ENCODE measurements around the gene OR56A4. TPM values are rescaled to one million over a fixed set of nuclear protein-coding genes. Genes with fewer than 3 reads are reported as not detected.
A peak's percentile ranks its signal among the peaks of the same experiment; 100 is the strongest.

OR56A4 gene
- polyA plus RNA-seq, 3 donors: not detected

DNA sequence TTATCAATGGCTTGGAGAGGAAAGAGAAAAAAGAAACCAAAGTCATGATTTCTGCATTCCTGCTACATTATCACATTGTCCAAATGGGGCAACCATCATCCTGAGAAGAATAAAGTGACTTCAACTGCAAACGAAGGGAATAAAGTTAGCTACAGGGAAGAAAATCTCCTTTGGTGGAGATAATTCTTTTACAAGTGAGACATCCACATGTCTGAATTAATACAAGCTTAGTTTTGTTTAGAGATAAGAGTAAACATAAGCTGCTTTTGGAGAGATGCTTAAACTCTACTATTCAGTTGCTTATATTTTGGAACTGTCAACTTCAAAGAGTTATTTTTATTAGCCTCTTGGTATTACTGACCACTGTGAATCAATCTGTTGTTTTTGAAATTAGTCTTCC is 19.9 kb downstream of the OR56A4 start, which contains the start of gene OR52L1:
OR52L1 (minus strand) TSS at position 101 of the 400 bp plus-strand sequence; CDS start at position 46, 55 bp downstream.
- peaks cover 0 to 6% of the 10 kb centered on the region in 2 donors for H3K9me3 ChIP-seq (replicated peaks in 1 of 2; ENCODE audit: control insufficient read depth in 1 of 2, insufficient read depth in 1 of 2, low read length in 2 of 2)
- Mint-ChIP-seq H3K9me3 (peaks cover under 1 to 6% (median 4%) of the 10 kb centered on the region in 7 donors), H3K27ac (no peak within 1 kb of the TSS), H3K4me1 (no peaks in the 10 kb centered on the region), H3K27me3 (ENCODE audit: low read depth in 3 of 3) (peaks cover 6 to 21% (median 14%) of the 10 kb centered on the region in 3 donors), H3K36me3 (no peaks in the 10 kb centered on the region), H3K4me3 (peak within 1 kb of the TSS in 1 of 2 donors; percentile 6)
- no peaks in the 10 kb centered on the region for H4K20me1 ChIP-seq (ENCODE audit: insufficient read depth, low read length)
- TF ChIP-seq CTCF (IDR thresholded peaks at IDR 0.05): no peak
- DNase-seq: no peak
- H3K27ac ChIP-seq (ENCODE audit: low read depth in 1 of 2, low read length in 2 of 2): no peak within 1 kb of the TSS
- no peaks in the 10 kb centered on the region for H3K79me2 ChIP-seq (ENCODE audit: insufficient read depth, low read length)
- intact Hi-C loops (cut with micrococcal nuclease): no loop called here
- no peak within 1 kb of the TSS for H3K9ac ChIP-seq (ENCODE audit: insufficient read depth, low read length, poor library complexity, severe bottlenecking)
- no CpG with 5 or more reads among the region's 1 CpG for WGBS (ENCODE audit: insufficient coverage)
- H2AFZ ChIP-seq (ENCODE audit: insufficient read depth, low read depth, low read length, poor library complexity, severe bottlenecking): no peak within 1 kb of the TSS
- no peak within 1 kb of the TSS for H3K4me3 ChIP-seq (replicated peaks in 1 of 3; ENCODE audit: low read depth in 2 of 3, low read length in 3 of 3)
- no peaks in the 10 kb centered on the region for H3K36me3 ChIP-seq (replicated peaks in 1 of 2; ENCODE audit: control insufficient read depth in 1 of 2, insufficient read depth in 2 of 2, low read length in 2 of 2)
- H3K4me2 ChIP-seq (replicated peaks; ENCODE audit: extremely low read depth, low read length, poor library complexity, severe bottlenecking): no peak within 1 kb of the TSS
- H3K27me3 ChIP-seq (ENCODE audit: control insufficient read depth in 2 of 2, insufficient read depth in 2 of 2, low read length in 2 of 2): peaks cover 12 to 17% of the 10 kb centered on the region in 2 donors
- no peaks in the 10 kb centered on the region for H3K4me1 ChIP-seq (ENCODE audit: control insufficient read depth in 1 of 2, insufficient read depth in 2 of 2, low read length in 2 of 2)

- Histone ChIP-seq H3K9ac (ENCODE audit: insufficient read depth, low read length, poor library complexity, severe bottlenecking) (no peak overlapping the region), H3K79me2 (ENCODE audit: insufficient read depth, low read length) (no peaks in the 10 kb centered on the region), H2AFZ (ENCODE audit: insufficient read depth, low read depth, low read length, poor library complexity, severe bottlenecking) (no peak overlapping the region), H3K4me3 (replicated peaks in 1 of 3; ENCODE audit: low read depth in 2 of 3, low read length in 3 of 3) (no peak overlapping the region), H4K20me1 (ENCODE audit: insufficient read depth, low read length) (no peaks in the 10 kb centered on the region), H3K4me1 (ENCODE audit: control insufficient read depth in 1 of 2, insufficient read depth in 2 of 2, low read length in 2 of 2) (no peaks in the 10 kb centered on the region), H3K9me3 (replicated peaks in 1 of 2; ENCODE audit: control insufficient read depth in 1 of 2, insufficient read depth in 1 of 2, low read length in 2 of 2) (peaks cover 0 to 8% of the 10 kb centered on the region in 2 donors), H3K4me2 (replicated peaks; ENCODE audit: extremely low read depth, low read length, poor library complexity, severe bottlenecking) (no peak overlapping the region), H3K36me3 (replicated peaks in 1 of 2; ENCODE audit: control insufficient read depth in 1 of 2, insufficient read depth in 2 of 2, low read length in 2 of 2) (no peaks in the 10 kb centered on the region), H3K27me3 (ENCODE audit: control insufficient read depth in 2 of 2, insufficient read depth in 2 of 2, low read length in 2 of 2) (no peaks in the 10 kb centered on the region), H3K27ac (ENCODE audit: low read depth in 1 of 2, low read length in 2 of 2) (no peak overlapping the region)
- Mint-ChIP-seq H3K36me3 (no peaks in the 10 kb centered on the region), H3K4me3 (no peak overlapping the region), H3K4me1 (no peaks in the 10 kb centered on the region), H3K27me3 (ENCODE audit: low read depth in 3 of 3) (peaks cover 5 to 6% (median 5%) of the 10 kb centered on the region in 3 donors), H3K27ac (no peak overlapping the region), H3K9me3 (peaks cover 8 to 20% (median 13%) of the 10 kb centered on the region in 7 donors)
- intact Hi-C loops (cut with micrococcal nuclease): no loop called here
- no CpG with 5 or more reads among the region's 1 CpG for WGBS (ENCODE audit: insufficient coverage)
- no peak for DNase-seq
- TF ChIP-seq CTCF (IDR thresholded peaks at IDR 0.05): no peak
Observed at GRCh38 chr11:5983443-5983842, 23.3 kb downstream of the OR56A4 start.

Measured in CD14-positive monocyte (primary cell).